BE2C (cell line): ENCODE data around the gene SPDYC.

Experiments used
- DNase-seq: peaks from one replicate; pipeline ENCODE4 v3.0.0-alpha.2; 2020
- H3K27me3 ChIP-seq: fragments of 250-450 bp; sonication (Bioruptor Pico); 2 replicates; pipeline ENCODE4 v1.5.1; 2020; ENCODE audit warnings: mild to moderate bottlenecking
- H3K36me3 ChIP-seq: fragments of 250-450 bp; sonication (Bioruptor Pico); 2 replicates; pipeline ENCODE4 v1.5.1; 2020; ENCODE audit warnings: mild to moderate bottlenecking
- H3K4me1 ChIP-seq: fragments of 250-450 bp; sonication (Bioruptor Pico); 2 replicates; pipeline ENCODE4 v1.5.1; 2020
- H3K4me3 ChIP-seq: 2 replicates; pipeline ENCODE4 v1.5.1; 2011; ENCODE audit warnings: low read depth, low read length
- H3K9me3 ChIP-seq: fragments of 250-450 bp; sonication (Bioruptor Pico); 2 replicates; pipeline ENCODE4 v1.5.1; 2020
- CTCF ChIP-seq: IDR thresholded peaks from 2 replicates; pipeline ENCODE4 v1.5.1; 2012; ENCODE audit warnings: mild to moderate bottlenecking, low read depth, low read length

Gene SPDYC

DNA sequence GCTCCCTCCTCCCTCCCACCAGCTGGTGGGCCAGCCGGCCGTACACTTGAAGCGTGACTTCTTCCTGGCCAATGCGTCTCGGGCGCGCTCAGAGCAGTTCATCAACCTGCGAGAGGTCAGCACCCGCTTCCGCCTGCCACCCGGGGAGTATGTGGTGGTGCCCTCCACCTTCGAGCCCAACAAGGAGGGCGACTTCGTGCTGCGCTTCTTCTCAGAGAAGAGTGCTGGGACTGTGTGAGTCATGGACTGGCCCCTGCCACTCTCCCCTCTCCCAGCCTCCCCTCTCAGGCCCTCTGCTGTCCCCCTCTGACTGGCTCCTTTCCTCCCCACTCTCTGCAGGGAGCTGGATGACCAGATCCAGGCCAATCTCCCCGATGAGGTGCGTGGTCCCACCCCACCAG lies 36.4 kb downstream of the SPDYC start:
- Histone ChIP-seq H3K36me3 (no peaks in the 10 kb centered on the region), H3K4me1 (no peaks in the 10 kb centered on the region), H3K9me3 (no peaks in the 10 kb centered on the region), H3K27me3 (no peaks in the 10 kb centered on the region), H3K4me3 (no peak overlapping the region)
- no peak for TF ChIP-seq CTCF
- no peak for DNase-seq

DNA sequence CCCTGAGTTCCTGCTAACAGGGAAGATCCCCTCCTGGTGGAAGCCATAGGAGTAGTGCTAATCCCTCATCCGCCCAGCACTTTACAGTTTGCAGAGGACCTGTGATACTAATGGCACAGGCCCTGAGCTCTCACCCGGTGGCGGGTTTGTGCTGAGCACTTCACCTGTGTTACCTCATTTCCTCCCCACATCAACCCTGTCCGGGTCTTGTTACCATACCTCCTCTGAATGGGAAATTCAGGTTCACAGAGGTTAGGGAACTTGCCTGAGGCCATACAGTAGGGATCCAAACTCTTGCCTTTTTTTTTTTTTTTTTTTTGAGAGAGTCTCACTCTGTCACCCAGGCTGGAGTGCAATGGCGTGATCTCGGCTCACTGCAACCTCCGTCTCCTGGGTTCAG lies 36.9 kb downstream of the SPDYC start:
- DNase-seq: no peak
- H3K27me3 ChIP-seq: no peaks in the 10 kb centered on the region
- H3K36me3 ChIP-seq: no peaks in the 10 kb centered on the region
- no peaks in the 10 kb centered on the region for H3K4me1 ChIP-seq
- TF ChIP-seq CTCF: no peak
- no peaks in the 10 kb centered on the region for H3K9me3 ChIP-seq
- no peak overlapping the region for H3K4me3 ChIP-seq

- Histone ChIP-seq H3K36me3 (no peaks in the 10 kb centered on the region), H3K9me3 (no peaks in the 10 kb centered on the region), H3K27me3 (no peaks in the 10 kb centered on the region), H3K4me1 (no peaks in the 10 kb centered on the region), H3K4me3 (no peak overlapping the region)
- no peak for DNase-seq
- TF ChIP-seq CTCF: no peak
These were observed 38.1 kb downstream of the SPDYC start for GRCh38 chr11:65207918-65208784.

GRCh38 chr11:65208785-65209710 lies 39.0 kb downstream of the SPDYC start:
- no peak for DNase-seq
- no peaks in the 10 kb centered on the region for H3K4me1 ChIP-seq
- no peak for TF ChIP-seq CTCF
- no peaks in the 10 kb centered on the region for H3K9me3 ChIP-seq
- no peaks in the 10 kb centered on the region for H3K27me3 ChIP-seq
- H3K4me3 ChIP-seq: no peak overlapping the region
- H3K36me3 ChIP-seq: no peaks in the 10 kb centered on the region

DNA sequence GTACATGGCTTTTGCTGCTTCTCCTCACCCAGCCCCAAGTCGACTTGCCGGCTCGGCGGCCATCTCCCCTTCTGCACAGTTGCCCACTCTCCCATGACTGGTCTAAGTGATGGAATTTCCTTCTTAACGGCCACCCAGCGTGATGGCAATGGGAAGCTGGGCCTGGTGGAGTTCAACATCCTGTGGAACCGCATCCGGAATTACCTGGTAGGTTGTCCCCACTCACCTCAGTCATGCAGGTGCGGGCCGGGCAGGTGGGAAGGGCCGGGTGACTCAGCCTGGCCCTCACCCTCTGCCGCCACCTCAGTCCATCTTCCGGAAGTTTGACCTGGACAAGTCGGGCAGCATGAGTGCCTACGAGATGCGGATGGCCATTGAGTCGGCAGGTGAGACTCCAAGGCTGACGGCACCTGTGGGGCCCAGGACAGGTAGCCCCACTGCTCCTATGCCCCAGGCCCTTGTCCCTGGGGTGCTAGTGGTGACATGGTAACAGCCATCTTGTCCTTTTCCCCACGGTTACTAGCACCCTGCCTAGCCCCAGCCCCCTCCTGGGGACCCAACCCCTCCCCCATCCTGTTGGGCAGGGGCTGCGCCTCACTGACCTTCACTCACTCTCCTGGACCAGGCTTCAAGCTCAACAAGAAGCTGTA lies 39.8 kb downstream of the SPDYC start:
- DNase-seq: no peak
- Histone ChIP-seq H3K9me3 (no peaks in the 10 kb centered on the region), H3K4me1 (no peaks in the 10 kb centered on the region), H3K27me3 (no peaks in the 10 kb centered on the region), H3K4me3 (no peak overlapping the region), H3K36me3 (no peaks in the 10 kb centered on the region)
- no peak for TF ChIP-seq CTCF
